ENCODE data around the gene CCDC18.
A peak's percentile ranks its signal among the peaks of the same experiment; 100 is the strongest.
"Not testable (repeated sequence)": the region's sequence is repeated elsewhere in the genome, so short reads cannot be mapped to it uniquely, and the experiment has no call there.

Gene CCDC18

GRCh38 chr1:93180723-93181613 lies at the start of gene CCDC18:
Gene CCDC18 (plus strand): TSS chr1:93180724. CDS start chr1:93183362, 2,638 bp downstream.
- DNase-seq, result peak; percentile 59

- DNase-seq, result no peak
These were observed 47.9 kb upstream of the CCDC18 start for GRCh38 chr1:93132638-93133037.

- no peak for DNase-seq
These were observed 44.1 kb upstream of the CCDC18 start for GRCh38 chr1:93136445-93136844.

DNA sequence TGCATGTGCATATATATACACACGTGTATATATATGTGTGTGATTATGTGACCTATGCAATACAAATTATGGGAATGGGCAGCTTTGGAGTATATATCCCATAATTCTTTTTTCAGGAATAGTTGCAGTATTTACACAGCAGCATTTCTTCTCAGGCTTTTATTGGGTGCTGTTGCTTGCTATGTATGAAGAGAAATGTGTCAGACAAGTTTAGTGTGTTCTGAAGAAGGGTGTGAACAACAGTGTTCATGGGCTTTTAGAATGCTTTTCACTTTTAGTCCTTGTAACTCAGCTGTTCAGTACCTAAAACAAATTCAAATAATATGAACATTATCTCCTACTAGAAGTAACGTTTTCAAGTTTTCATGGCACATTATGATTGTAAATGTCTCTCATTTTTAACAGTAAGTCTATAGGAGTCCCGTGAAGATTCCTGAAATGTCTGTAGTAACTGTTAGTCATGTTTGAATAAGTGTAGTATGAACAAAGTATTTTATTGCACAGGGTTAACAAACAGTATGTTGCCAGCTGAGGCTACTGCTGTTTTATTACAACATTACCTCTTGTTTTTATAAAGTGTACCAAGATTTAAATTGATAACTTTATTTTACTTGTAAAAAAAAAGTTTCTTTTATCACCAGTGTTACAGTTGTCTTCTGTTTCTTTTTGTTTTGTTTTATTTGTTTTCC lies 42.8 kb upstream of the CCDC18 start:
- DNase-seq, result no peak

DNA sequence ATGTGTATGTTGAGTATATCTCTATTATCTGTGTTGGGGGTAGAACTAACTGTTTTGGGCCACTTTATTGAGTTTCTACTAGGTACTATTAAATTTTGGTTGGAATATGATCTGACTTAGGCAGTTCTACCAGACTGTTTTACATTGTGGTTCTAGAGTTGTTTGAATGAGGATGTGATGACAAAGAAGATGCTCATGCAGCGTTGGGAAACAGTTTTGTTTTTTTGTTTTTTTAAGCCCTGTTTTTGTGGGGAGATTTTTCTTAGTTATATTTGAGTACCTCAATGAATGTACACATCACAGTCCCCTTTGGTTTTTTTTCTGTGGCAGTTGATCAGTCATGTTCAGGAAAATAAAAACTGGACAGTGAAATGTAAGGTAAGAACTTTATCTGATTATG lies 40.4 kb upstream of the CCDC18 start:
- no peak for DNase-seq

DNA sequence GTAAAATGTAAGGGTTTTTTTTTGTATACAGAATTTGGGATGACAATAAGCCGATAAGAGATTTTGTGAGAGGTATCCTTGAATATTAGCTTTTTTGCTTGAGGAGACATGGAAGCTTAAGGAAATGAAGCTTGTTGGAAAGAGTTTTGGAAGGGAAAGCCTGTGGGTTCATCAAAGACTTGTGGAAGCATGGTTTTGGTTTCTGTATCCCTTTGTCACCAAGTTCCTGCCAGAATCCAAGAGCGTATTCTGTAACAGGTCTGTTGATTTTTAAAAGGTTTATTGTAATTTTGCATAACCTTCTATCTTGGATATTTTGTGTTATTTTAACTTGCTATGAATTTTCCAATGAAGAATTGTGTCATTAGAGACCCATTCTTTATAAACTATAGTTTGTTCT lies 38.4 kb upstream of the CCDC18 start:
- DNase-seq, result no peak

DNA sequence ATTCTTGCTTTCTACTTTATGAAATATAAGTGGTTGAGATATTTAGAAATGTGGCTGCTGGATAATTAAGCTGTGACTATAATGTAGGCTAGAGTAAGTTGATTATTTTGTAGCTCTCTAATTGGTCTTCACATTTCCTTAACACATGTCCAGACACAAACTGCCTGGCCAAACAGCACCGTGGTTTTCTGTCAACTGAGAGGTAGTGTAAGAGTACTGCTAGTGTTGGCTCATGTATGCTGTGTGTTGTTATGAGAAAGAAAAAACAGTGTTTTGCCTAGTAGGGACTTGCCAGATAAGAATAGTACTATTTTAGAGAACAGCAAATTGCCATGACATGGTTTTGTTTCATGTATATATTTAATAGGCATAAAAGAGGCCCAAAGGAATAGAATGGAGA lies 37.4 kb upstream of the CCDC18 start:
- no peak for DNase-seq

DNA sequence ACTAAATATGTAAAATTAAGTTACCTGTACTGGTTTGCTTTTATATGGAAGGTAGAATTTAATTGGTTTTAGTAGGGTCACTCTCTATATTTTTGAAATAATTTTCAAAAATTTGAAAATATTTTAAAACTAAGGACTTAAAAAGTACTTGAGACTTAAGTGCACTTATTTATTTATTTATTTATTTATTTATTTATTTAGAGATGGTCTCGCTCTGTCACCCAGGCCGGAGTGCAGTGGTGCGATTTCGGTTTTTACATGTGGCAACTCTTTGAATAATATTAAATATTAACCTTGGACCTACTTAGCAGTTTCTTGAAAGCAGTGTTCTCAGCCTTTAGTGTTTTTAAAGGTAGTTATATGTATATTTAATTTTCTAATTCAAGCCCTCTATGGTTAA lies 36.8 kb upstream of the CCDC18 start:
- DNase-seq, result no peak

DNA sequence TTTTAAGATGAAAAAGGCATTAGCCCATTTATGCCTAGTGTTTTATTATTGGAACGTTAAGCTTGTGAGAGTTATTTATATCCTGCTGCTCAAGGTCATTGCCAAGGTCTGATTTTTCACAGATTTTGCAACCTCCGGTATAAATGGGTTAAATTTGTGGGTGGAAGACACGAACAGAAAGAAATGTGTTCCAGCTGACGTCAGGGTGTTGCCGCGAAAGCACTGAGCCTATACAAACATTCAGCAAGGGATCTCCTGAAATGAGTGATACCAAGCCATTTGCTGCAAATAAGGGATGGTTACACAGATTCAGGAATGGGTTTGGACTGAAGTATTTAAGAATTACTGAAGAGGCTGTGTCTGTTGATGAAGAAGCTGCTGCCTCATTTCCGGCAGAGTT lies 32.5 kb upstream of the CCDC18 start:
- no peak for DNase-seq

GRCh38 chr1:93150729-93151128 lies 29.8 kb upstream of the CCDC18 start:
- DNase-seq, result no peak

GRCh38 chr1:93151474-93151873 lies 29.1 kb upstream of the CCDC18 start:
- no peak for DNase-seq

- DNase-seq, result no peak
These were observed 27.7 kb upstream of the CCDC18 start for GRCh38 chr1:93152835-93153234.

GRCh38 chr1:93154898-93155297 lies 25.6 kb upstream of the CCDC18 start:
- DNase-seq, result no peak

DNA sequence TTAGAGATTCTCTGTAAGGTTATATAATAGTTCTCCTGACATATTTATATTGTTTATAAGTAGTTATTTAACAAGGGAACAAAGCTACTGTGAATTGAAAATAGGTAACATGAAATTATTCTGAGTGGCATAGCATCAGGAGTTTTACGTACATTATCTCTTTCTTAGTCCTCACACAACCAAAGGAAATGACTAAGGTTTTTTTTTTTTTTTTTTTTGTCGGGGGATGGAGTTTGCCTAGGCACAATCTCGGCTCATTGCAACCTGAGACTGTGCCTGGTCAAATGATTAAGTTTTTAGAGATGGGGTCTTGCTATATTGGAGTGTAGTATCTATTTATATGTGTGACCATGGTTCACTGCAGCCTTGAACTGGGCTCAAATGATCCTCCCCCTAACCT lies 25.2 kb upstream of the CCDC18 start:
- DNase-seq, result no peak

- no peak for DNase-seq
These were observed 21.2 kb upstream of the CCDC18 start for GRCh38 chr1:93159337-93159736.

- DNase-seq, result not testable (repeated sequence)
These were observed 17.2 kb upstream of the CCDC18 start for GRCh38 chr1:93163314-93163713.

GRCh38 chr1:93164816-93165215 lies 15.7 kb upstream of the CCDC18 start:
- no peak for DNase-seq

GRCh38 chr1:93165895-93166294 lies 14.6 kb upstream of the CCDC18 start:
- DNase-seq, result not testable (repeated sequence)

- no peak for DNase-seq
These were observed 13.5 kb upstream of the CCDC18 start for GRCh38 chr1:93167006-93167405.

DNA sequence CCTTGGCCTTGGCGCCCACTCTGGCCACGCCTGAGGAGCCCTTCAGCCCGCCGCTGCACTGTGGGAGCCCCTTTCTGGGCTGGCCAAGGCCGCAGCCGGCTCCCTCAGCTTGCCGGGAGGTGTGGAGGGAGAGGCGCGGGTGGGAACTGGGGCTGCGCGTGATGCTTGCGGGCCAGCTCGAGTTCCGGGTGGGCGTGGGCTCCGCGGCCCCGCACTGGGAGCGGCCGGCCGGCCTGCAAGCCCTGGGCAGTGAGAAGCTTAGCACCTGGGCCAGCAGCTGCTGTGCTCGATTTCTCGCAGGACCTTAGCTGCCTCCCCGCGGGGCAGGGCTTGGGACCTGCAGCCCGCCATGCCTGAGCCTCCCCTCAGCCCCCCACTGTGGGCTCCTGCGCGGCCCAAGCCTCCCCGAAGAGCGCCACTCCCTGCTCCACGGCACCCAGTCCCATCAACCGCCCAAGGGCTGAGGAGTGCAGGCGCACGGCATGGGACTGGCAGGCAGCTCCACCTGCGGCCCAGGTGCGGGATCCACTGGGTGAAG lies 10.3 kb upstream of the CCDC18 start:
- not testable (repeated sequence) for DNase-seq

- no peak for DNase-seq
These were observed 8.9 kb upstream of the CCDC18 start for GRCh38 chr1:93171549-93172034.

DNA sequence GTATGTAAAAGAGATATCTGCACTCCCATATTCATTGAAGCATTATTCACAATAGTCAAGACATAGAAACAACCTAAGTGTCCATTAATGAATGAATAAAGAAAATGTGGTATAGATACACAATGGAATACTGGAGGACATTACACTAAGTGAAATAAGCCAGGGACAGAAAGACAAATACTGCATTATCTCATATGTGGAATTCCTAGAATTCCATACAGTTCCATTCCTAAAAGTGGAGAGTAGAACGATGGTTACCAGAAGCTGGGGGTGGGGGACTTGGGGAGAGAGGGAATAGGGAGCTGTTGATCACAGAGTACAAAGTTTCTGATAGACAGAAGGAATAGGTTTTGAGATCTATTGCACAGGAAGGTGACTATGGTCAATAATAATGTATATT lies 7.7 kb upstream of the CCDC18 start:
- no peak for DNase-seq

DNA sequence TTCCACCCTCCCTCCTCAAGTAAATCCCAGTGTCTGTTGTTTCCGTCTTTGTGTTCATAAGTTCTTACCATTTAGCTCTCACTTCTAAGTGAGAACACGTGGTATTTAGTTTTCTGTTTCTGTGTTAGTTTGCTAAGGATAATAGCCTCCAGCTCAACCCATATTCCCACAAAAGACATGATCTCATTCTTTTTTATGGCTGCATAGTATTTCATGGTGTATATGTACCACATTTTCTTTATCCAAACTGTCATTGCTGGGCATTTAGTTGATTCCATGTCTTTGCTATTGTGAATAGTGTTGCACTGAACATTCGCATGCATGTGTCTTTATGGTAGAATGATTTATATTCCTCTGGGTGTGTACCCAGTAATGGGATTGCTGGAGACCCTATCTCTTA lies 5.9 kb upstream of the CCDC18 start:
- DNase-seq, result not testable (repeated sequence)

DNA sequence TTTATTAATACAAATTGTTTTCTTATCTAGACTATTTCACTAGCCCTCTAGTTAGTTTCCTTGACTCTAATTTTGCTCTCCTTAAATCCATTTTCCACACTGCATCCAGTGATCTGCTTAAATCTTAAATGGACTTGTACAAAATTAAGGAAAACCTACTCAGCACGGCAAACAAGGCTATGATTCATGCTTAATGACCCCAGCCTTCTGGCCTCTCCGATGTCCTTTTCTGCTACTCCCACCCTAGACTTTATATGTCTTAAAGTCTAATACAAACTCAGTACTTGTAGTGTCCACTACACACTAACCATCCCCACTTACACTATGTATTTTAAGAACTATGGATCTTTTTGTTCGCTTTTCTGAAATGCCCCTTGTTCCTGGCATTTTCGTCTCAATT lies 2.5 kb upstream of the CCDC18 start:
- no peak for DNase-seq

All from CD4-positive, alpha-beta T cell treated with Interferon gamma for 1 hour (primary cell).